Fibroblast of pulmonary artery (primary cell): ENCODE measurements around the gene IFT57.
A peak's percentile ranks its signal among the peaks of the same experiment; 100 is the strongest.

ENCODE experiments used
- DNase-seq: peaks from one replicate; pipeline ENCODE4 v3.0.0-alpha.2; 2010; ENCODE audit warnings: low read depth
- H3K4me3 ChIP-seq: replicated peaks from 2 replicates; pipeline ENCODE4 v1.5.1; 2011; ENCODE audit warnings: low read depth, mild to moderate bottlenecking, control low read depth, low read length, moderate library complexity
- TF ChIP-seq, protein P1 (sequence below): IDR thresholded peaks from 2 replicates; pipeline ENCODE4 v1.5.1; 2011; ENCODE audit warnings: mild to moderate bottlenecking, control low read depth, low read length, inconsistent platforms; ENCODE audit errors: missing control alignments

IFT57 gene

DNA sequence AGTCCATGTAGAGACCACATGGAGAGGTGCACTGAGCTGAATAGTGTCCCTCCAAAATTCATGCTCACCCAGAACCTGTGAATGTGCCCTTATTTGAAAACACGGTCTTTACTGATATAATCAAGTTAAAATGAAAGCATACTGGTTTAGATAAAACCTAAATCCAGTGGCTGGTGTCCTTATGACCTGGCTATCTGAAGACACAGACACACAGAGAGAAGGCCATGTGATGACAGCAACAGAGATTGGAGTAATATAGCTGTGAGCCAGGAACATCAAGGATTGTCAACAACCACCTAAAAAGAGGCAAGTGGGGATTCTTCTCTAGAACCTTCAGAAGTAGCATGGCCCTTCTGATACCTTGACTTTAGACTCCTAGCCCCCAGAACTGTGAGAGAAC, 76.6 kb downstream of the IFT57 start:
- no peak for DNase-seq
- TF ChIP-seq, protein P1, sequence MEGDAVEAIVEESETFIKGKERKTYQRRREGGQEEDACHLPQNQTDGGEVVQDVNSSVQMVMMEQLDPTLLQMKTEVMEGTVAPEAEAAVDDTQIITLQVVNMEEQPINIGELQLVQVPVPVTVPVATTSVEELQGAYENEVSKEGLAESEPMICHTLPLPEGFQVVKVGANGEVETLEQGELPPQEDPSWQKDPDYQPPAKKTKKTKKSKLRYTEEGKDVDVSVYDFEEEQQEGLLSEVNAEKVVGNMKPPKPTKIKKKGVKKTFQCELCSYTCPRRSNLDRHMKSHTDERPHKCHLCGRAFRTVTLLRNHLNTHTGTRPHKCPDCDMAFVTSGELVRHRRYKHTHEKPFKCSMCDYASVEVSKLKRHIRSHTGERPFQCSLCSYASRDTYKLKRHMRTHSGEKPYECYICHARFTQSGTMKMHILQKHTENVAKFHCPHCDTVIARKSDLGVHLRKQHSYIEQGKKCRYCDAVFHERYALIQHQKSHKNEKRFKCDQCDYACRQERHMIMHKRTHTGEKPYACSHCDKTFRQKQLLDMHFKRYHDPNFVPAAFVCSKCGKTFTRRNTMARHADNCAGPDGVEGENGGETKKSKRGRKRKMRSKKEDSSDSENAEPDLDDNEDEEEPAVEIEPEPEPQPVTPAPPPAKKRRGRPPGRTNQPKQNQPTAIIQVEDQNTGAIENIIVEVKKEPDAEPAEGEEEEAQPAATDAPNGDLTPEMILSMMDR: no peak
- H3K4me3 ChIP-seq: no peak overlapping the region

DNA sequence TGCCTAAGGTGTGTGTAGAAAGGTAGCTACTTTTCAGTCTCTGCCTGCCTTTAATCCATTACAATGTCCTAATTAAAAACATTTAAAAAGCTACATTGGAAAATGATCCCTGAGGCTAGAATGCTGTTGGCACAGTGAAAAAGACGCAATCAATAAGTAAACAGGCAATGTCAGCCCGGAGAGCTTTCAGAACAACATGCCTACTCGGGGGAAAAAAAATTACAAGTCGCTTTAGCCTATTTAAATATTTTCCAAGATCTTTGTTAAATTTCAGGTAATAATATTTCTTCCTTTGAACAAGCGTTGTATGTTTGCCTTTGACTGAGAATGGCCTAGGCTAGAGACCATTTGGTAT, 84.8 kb downstream of the IFT57 start:
- TF ChIP-seq, protein P1: no peak
- no peak overlapping the region for H3K4me3 ChIP-seq
- DNase-seq: no peak

DNA sequence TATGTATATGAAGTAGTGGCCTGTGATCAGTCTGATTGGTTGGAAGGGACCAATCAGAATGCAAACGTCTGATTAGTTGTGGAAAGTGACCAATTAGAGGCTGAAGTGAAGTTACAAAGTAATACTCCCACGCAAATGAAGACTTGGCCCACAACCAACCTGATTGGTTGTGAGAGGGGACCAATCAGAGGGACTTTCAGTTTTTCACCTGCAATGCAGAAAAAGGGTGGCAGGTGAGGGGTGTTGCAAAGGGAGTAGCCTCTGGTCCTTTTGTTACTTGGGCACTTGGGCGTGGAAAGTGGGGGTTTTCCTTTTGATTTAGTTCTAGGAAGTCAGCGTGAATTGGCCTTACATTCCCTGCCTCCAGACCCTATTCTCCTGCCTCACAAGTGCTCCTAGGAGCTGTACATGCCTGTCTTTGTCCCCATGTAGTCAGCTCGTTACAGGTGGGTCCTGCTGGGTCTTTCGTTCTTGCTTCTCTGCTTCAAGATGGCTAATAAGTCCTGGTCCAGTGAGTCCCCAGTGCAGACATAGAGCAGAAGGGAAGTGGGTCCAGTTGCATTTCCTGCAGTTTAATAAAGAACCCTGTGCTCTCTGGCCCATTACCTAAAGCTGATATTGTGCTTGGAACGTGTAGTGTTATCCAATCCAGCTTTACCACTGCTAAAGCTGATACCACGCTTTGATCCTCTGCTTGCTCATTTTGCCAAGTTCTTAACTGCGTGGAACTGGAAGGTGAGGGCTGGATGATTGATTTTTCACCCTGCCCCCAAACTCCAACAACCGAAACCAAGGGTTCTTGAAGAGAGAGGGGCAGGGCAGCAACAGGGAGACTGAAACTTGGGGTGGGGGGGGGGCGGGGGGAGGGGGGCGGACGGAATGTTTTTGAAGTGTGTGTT, 85.4 kb downstream of the IFT57 start:
- no peak overlapping the region for H3K4me3 ChIP-seq
- TF ChIP-seq, protein P1: no peak

DNA sequence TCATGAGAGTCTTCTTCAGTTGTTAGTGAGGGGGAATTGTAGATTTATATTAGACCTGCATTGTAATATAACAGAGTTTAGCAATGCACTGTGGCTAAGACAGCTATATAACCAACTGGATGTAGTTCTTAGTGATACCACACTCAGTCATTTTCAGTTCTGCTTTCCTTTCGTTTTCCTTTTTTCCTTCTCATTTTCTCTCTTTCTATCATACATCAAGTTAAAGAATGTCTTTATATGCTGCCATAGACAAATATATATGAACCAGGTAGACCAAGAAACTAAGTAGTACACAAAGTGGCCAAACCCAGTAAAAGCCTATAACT, 87.7 kb downstream of the IFT57 start:
- TF ChIP-seq, protein P1: no peak
- H3K4me3 ChIP-seq: no peak overlapping the region

More for the DNA sequence above, 85.4 kb downstream of the IFT57 start:
- DNase-seq: no peak

DNA sequence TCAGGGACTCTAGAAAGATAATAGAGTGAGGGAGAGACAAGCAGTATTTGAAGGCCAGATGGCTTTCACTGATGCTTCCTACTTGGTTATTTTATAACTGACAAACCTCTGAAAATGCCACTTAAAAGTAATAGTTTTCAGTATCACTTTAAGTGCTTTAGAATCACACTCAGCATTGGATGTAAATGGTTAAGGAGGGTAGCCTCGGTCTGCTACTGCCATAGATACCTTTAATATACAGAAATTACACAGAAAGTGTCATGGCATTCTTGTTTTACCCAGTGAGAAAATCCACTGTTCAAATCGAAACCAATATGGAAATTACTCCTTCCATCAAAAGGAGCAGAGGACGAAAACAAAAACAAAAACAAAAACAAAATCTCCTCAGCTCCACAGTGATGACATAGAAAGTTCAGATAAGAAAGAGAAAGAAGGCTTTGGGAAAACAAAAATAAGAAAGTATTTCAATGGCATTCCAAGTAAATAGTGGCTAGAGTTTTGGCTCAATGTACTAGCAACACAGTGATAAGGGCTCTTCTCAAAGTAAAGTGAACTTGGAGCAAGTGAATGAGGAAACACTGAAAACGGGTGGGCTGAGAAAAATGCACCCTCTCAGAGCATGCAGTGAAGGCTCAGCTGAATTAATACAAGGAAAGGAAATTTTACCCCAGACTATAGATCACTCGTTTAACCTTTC, 88.2 kb downstream of the IFT57 start:
- TF ChIP-seq, protein P1: no peak
- H3K4me3 ChIP-seq: no peak overlapping the region
- DNase-seq: peak; percentile 18

More for the DNA sequence above, 87.7 kb downstream of the IFT57 start:
- no peak for DNase-seq

DNA sequence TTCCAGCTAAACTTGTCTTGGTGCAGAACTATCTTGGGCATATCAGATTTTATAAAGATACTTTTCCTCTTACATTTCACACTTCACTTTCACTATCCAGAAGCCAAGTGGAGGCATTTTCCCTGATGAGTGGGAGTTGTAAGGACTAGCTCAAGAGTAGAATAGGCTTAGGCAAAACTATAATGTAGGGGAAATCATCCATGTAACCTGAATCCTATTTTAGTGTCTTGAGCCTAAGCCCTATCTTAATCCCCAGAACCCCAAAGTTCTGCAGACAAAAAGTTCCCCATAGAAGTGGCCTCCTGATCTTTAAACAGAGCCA, 89.2 kb downstream of the IFT57 start:
- peak; percentile 31 for DNase-seq
- TF ChIP-seq, protein P1: no peak
- H3K4me3 ChIP-seq: no peak overlapping the region
